GM19023 (cell line): ENCODE data around the gene SLC16A13.
A peak's percentile ranks its signal among the peaks of the same experiment; 100 is the strongest.
"Not testable (repeated sequence)": the region's sequence is repeated elsewhere in the genome, so short reads cannot be mapped to it uniquely, and the experiment has no call there.

Source experiments
- ATAC-seq: cut with Tn5 transposase; IDR thresholded peaks from one replicate; pipeline ENCODE4 v1.9.1; 2021; ENCODE audit warnings: mild to moderate bottlenecking, moderate library complexity; ENCODE audit not compliant: unreplicated experiment

SLC16A13 gene

DNA sequence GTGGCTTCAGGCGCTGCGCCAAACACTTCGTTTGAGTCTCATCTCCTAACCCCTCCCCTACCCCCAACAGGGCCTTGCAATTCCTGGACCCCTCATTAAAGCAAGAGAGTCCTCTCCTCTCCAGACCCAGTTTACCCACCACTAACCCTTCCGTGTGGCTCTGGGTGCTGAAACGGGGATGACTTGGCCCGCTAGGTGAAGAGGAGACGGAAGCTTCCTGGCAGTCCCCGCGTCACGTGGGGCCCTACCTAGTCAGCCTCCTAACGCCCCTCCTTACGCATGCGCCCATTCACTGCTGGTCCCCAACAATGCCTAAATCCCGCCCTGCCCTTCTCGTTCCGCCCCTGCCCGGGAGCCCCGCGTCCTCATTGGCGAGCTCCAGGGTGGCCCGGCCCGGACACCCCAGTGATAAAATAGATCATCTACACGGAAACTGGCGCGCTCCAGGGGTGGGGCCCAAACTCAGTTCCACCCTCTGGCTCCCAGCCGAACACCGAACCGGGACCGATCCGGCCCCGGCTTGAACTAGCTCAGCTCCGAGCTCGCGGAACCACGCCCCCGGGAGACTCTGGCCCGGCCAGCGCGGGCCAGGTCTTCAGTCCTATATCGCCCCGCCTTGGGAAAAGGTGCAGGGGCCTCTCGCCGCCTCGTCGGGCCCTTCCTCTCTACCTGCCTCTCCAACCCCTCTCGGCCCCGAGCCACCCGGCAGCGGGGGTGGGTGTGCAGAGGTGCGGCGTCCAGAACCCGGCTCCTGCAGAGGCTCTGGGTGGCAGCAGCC, at the start of gene SLC16A13:
Gene SLC16A13 (plus strand): TSS at position 425 of the 778 bp plus-strand sequence. CDS start 368 bp downstream, outside the sequence.
- ATAC-seq = peak; percentile 93

- no peak for ATAC-seq
These were observed 49.1 kb upstream of the SLC16A13 start for GRCh38 chr17:6986676-6987075.

GRCh38 chr17:6989779-6990178, 46.0 kb upstream of the SLC16A13 start:
- ATAC-seq = no peak

- ATAC-seq = not testable (repeated sequence)
These were observed 42.2 kb upstream of the SLC16A13 start for GRCh38 chr17:6993613-6994056.

- ATAC-seq = no peak
These were observed 41.7 kb upstream of the SLC16A13 start for GRCh38 chr17:6994118-6994598.

- ATAC-seq = no peak
These were observed 41.1 kb upstream of the SLC16A13 start for GRCh38 chr17:6994666-6995256.

- no peak for ATAC-seq
These were observed 40.1 kb upstream of the SLC16A13 start, which contains the start of gene ALOX12 for GRCh38 chr17:6995500-6996255. Gene ALOX12, plus strand, starts transcription at chr17:6996049. Its CDS starts 69 bp downstream, at chr17:6996118.

- no peak for ATAC-seq
These were observed 39.4 kb upstream of the SLC16A13 start for GRCh38 chr17:6996256-6997011.

DNA sequence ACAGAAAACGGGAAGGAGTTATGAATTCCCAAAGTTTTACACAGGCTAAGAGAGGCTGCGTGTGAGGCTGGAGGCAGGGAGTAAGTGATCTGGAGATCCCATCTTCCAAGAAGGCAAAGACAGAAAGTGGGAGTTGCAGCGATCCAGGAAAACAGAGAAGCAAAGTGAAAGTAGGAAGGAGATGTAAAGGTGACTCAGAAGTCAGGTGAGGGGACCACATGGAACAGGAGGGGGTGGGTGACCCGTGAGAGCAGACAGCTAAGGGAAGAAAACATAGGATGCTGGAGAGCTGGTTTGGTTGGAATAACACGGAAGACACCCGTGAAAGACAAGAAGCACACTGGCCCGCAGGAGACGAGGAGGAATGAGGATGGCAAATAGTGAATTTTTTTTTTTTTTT, 38.6 kb upstream of the SLC16A13 start:
- ATAC-seq = no peak

DNA sequence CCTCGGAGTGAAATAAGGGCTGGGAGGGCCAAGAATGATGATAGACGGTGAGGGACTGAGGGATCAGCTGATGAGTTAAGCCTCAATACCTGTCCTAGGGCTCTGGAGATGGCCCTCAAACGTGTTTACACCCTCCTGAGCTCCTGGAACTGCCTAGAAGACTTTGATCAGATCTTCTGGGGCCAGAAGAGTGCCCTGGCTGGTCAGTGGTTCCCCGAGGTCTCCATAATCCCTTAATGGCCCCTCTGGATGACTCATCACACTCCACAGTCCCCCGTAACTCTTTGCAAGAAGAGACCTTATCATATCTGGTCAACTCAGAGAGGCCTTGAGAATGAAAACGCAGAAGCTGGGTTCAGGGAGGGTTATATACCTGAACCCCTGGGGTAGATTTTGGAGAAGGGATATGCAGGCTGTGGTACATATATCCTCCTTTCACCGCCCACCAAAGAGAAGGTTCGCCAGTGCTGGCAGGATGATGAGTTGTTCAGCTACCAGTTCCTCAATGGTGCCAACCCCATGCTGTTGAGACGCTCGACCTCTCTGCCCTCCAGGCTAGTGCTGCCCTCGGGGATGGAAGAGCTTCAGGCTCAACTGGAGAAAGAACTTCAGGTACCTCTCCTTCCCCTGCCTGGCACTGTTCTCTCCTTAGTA, 36.8 kb upstream of the SLC16A13 start:
- ATAC-seq = no peak

DNA sequence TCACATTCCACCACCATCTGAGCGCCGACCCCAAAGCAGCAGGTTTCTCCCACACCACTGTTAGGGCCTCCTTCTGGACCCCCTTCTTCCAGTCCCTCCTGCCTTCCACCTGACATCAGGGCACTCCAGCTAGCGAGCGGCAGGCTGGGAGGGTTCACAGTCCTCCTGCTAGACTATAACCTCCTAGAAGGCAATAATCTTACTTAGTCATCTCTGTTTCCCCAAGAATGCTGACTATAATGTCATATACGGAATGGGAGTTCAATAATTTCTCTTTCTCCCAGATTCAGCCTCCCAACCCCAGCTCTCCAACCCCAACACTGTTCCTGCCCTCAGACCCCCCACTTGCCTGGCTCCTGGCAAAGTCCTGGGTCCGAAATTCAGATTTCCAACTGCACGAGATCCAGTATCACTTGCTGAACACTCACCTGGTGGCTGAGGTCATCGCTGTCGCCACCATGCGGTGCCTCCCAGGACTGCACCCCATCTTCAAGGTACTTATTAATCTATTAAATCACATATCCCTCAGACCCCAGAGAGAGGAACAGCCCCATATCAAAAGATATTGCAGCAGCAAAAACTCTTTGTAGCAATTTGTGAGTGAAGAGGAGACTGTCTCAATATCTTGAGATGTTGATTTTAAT, 34.4 kb upstream of the SLC16A13 start:
- no peak for ATAC-seq

GRCh38 chr17:7002288-7003047, 33.3 kb upstream of the SLC16A13 start:
- ATAC-seq = no peak

DNA sequence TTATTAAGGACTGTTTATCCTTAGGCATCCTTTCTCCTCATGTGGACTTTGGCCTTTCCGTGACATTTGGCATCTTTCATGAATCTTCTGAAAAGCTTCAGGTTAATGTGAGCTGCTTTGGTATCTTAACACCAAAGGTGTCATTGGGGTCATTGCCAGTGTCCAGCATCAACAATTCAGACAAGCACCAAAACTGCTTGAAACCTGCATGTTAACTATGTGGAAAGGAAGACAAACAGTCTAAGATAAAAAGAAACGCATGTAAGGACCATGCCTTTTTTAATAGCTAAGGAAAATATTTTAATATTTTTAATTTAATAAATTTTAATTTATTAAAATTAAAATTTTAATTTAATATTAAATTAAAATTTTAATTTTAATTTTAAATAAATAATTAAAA, 32.1 kb upstream of the SLC16A13 start:
- no peak for ATAC-seq

GRCh38 chr17:7004398-7005253, 31.2 kb upstream of the SLC16A13 start:
- ATAC-seq = no peak

DNA sequence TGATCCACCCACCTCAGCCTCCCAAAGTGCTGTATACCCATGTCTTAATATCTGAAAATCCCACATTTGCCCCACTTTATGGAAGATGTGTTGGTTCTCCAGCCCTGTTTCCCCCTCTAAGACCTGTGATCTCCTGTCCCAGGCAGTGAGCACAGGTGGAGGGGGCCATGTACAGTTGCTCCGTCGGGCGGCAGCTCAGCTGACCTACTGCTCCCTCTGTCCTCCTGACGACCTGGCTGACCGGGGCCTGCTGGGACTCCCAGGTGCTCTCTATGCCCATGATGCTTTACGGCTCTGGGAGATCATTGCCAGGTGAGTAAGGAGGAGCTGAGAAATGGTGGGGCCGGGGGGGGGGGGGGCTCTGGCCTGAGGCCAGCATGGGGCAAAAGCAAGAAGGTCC, 30.1 kb upstream of the SLC16A13 start:
- no peak for ATAC-seq

DNA sequence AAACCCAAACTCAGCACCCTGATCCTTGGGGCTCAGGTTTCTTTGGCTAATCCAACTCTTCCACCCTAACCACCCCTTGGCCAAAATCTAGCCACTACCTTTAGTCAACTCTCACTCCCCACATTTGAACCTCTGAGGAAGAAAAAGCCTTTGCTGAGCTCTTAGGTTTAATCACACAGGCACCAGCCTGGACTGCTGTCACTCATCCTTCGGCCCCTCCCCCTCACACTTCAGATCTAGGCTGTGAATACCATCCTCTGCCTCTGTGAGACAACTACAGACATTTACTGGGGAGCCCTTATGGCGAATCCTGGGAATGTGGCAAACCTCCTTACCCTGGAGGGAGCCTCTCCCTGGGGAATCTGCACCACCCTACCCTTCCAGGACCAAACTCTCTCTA, 28.7 kb upstream of the SLC16A13 start:
- no peak for ATAC-seq

DNA sequence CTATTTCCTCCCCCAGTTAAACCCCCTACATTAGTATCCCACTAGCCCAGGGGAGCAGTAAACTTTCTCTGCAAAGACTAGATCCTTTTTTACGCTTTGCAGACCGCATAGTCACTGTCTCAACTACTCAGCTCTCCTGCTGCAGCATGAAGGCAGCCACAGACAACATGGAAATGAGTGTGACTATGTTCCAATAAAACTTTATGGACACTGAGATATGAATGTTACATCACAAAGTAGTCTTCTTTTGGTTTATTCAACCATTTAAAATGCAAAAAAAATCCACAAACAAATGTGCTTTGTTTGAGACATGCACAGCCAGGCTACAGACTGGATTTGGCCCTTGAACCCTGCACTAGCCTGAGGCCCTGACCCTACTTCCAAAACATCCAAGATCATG, 25.3 kb upstream of the SLC16A13 start:
- ATAC-seq = no peak

GRCh38 chr17:7011415-7011814, 24.4 kb upstream of the SLC16A13 start:
- ATAC-seq = no peak
